Endothelial cell of umbilical vein (primary cell): ENCODE measurements around the gene SLC11A1.

Experiments
- CTCF ChIP-seq, 2 donors: IDR thresholded peaks; 1 replicate in 1 of 2; 2 replicates in 1 of 2; pipeline ENCODE4 v1.5.1; 2011; ENCODE audit warnings: low read length in 2 of 2, mild to moderate bottlenecking in 2 of 2, moderate library complexity in 2 of 2, control low read depth in 1 of 2, inconsistent platforms in 1 of 2, low read depth in 1 of 2; ENCODE audit not compliant: insufficient read depth in 1 of 2; ENCODE audit errors: extremely low read depth in 1 of 2
- POLR2A ChIP-seq: IDR thresholded peaks from 2 replicates; pipeline ENCODE4 v1.6.1; 2012; ENCODE audit warnings: low read depth, mild to moderate bottlenecking, control low read depth, low read length

- TF ChIP-seq CTCF (IDR thresholded peaks at IDR 0.05; ENCODE audit: extremely low read depth in 1 of 2, insufficient read depth in 1 of 2, low read depth in 1 of 2, low read length in 2 of 2) (no peak), POLR2A (no peak)
Measured at GRCh38 chr2:218407717-218408116, 25.6 kb downstream of the SLC11A1 start.
